DMS79 treated with DMSO at 0.1 percent for 48 hours (cell line): Measurements from ENCODE around the gene HRH3.

Experiments
- DNase-seq: peaks from one replicate; lab custom pipeline; 2025; lab: John Stamatoyannopoulos, UW

HRH3 gene

DNA sequence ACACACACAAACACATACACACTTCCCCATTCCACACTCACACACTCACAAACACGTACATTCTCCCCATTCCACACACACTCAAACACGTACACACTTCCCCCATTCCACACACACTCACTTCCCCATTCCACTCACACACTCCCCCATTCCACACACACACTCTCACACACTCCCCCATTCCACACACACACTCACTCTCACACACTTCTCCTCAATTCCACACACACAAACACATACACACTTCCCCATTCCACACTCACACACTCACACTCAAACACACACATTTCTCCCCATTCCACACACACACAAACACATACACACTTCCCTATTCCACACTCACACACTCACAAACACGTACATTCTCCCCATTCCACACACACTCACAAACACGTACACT lies 9.6 kb upstream of the HRH3 start:
- no peak for DNase-seq

DNA sequence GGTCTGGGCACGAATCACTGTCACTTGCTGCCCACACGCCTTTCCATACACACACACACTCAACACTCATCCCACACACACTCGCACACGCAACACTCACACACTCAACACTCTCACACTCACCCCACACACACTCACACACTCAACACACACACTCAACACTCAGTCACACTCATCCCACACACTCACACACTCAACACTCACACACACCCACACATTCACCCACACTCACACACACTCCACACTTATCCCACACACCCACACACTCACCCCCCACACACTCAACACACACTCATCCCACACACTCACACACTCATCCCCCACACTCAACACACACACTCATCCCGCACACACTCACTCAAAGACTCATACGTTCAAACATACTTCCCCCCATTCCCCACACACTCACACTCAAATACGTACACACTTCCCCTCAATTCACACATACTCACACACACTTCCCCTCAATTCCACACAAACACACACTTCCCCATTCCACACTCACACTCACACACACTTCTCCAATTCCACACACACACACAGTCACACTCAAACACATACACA lies 9.0 kb upstream of the HRH3 start:
- DNase-seq: no peak

DNA sequence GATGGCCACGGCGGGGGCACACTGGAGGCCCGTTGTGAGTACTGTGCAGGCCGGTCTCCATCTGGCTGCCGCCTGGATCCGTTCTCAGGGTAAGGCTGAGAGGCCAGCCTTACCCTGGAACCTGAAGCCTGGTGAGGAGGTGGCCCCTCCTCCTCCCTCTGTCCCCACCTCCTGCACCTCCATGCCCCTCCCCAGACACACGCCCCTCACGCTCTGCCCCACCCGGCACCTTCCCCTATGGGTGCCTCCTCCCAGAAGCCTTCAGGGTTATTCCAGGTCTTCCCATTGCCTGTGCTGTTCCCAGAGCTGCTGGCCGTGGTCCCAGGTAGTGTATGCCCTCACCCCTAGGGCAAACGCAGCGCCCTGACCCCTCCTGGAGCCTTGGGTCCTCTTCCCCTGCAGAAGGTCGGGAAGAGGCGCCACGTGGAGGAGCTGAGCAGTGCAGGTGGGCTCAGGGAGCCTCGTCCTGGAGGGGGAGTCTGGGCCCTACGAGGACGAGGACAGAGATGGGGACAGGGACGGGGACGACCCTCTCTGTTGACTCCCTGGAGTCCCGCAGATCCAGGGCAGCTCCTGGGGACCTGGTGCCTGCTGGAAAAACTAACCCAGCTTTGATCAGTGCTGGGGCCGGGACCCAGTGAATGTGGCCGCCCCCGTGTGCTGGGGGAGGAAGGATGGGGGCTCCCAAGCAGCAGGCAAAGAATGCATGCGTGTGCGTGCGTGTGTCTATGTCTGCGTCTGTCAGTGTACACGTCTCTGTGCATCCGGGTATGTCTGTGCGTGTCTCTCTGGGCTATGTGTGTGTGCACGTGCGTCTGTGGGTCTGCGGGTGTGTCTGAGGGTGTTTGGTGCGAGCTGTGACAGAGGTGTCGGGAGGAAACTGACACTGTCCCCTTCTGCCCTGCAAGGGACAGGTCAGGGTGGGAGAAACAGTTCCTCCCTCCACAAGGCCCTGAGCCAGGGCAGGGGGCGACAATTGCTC lies 8.2 kb upstream of the HRH3 start:
- no peak for DNase-seq

DNA sequence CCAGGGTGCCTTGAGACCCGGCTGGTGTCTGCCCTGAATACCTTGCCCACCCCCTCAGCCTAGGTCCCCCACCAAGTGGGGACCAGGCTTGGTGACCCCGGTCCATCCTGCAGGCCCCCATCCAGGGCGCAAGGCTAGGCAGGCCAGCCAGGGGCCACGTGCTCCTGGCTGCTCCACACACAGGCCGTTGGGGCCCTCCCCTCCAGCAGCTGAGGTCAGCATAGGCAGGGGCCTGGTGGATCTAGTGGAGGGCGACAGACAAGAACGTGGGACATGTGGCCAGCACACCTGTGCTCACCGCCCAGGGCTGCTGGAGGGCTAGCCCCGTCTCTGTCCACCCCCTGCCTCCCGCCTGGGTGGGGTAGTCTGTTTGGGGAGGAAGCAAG lies 7.5 kb upstream of the HRH3 start:
- DNase-seq: no peak

DNA sequence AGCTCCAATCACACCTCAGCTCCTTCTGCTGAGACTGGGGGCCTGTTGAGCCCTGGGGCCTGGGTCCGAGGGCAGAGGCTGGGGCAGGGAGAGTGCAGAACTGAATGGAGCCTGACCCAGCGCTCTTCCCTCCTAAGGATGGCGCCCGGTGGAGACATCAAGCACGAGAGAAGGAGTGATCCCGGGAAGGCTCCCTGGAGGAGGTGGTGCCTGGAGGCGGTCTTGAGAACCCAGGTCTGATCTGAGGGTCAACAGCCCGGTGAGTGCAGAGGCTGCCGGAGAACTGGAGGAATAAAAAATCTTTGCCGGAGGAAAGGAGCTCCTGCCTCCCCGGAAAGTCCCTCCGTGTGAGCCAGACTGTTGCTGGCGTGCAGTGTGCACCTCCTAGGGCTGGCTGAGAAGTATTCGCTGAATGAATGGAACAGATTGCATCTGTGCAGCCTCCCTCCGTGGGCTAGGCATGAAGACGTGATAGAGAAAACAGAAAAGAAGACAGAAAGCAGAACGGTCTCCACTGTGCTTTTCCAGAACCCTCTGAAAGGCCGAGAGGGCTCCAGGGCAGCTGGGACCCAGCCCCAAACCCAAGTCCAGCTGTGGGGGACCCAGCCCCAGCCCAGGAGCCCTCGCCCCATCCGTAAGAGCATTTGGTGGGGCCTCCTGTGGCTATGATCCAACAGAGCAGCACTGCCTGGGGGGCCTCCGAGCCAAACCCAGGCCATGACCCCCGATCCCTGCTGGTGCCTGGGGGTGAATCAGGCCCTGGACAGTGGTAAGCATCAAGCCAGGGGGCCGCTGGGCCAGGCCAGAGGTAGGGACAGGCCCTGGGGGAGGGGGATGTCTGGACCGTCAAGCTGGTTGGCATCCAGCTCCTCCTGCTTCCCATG lies 6.9 kb upstream of the HRH3 start:
- DNase-seq: no peak

DNA sequence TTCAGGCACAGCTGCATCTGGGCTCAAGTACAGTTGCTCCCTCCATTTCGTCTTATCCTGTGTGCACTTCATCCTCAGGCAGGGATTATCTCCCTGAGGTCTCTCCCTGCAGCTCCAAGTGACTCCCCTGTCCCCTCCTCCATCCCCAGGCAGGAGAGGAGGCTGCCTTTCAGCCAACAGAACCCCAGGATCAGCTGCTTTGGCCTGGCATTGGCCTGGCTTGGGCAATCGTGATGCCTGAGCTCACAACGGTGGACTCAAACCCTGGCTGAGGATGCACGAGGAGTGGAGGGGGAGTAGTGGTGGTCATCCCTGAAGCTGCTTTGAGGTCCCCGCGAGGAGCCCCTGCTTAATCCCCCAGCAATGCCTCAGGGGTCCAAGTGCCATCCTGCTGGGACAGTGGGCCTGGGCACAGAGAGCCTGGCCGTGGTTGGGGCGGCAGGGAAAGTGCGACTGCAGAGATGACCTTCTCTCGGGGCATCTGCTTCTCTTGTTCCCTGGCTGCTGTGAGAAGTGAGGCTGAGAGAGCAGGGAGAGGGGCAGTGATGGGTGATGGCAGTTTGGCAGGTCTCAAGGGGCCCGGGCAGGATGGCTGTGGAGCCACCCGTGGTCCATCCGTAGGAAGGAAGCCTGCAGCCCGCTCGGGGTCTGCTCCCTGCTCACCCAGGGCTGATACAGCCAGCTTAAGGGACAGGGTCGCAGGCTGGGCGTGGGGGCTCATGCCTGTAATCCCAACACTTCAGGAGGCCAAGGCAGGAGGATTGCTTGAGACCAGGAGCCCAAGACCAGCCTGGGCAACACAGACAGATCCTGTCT lies 6.0 kb upstream of the HRH3 start:
- no peak for DNase-seq

DNA sequence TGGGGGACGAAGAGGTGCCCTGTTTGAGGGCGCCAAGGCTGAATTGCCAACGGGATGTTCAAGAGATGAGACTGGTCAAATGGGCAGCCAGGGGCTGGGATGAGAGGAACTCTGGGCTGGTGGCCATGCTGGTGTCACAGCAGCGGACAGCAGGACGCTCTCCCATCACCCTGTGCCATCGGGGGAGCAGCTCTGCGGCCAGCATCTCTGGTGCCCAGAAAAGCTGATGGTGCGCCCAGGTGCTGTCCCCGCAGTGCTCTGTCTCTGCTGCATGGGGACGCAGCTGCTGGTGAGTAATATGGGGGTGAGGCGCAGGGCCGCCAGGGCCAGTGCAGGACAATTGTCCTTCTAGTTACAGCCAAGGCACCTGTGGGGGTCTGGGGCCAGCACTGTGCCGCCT lies 4.9 kb upstream of the HRH3 start:
- no peak for DNase-seq

DNA sequence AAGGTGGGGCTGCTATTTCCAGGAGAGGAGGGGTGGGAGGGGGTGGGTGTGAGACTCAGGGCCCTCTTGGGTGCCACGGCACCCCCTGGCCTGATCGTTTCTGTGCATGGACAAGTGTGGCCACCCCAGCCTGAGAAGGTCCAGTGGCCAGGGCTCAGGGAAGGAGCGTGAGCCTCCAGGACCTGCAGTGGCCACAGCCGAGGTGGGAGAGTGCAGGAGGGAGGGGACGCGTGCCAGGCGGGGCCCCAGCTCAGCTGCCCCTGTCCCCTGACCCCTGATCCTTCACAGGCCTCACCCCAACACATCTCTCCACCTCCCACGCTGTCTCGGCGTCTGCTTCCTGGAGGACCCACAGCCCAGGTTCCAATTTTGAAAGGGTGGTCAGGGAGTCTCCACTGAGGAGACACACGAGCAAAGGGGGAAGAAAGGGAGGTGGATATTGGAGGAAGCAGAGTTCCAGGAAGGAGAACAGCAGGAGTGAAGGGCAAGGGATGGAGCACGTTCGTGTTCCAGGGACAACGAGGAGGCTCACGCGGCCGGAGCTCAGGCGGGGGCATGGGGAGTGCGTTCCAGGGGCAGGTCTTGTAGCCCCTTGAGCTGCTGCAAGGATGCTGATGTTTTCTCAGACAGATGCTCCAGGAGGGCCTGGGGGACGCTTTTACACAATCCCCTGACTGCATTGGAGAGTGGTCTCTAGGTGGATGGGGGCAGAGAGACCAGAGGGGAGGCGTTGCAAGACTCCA lies 4.2 kb upstream of the HRH3 start:
- no peak for DNase-seq

DNA sequence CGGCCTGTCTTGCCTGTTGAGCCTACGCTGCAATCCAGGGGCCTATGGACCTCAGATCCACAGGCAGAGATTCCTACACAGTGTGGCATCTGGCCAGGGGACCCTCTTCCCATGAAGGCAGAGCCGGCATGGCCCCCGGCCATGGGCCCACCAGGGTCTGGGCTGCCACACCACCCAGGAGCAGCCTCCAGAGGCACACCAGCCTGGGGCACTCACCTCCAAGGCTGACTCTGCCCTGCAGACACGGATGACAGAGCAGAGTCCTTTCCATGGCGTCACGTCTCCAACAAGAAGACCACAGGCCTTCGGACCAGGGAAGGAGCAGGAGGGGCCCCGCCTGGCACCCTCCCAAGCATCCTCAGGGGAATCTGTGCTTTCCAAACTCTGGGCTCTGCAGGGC lies 3.5 kb upstream of the HRH3 start:
- DNase-seq: no peak

DNA sequence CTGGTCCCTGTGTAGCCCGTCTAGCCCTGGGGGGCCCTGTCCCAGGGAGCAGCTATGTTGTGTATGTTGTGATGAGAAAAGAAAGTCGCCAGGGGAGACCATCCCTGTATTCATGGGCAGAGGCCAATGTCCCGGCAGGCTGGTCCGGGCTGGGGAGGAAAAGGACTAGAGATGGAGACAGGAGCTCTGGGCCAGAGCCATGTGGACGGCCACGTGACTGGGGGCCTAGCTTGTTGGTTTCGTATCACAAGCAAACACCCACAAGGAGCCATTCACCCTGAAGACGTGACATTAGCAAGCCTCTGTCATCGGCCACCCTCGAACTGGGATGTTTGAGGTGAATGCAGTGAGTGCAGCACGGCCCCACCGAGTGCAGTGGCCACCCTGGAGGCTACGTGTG lies 2.9 kb upstream of the HRH3 start:
- no peak for DNase-seq

DNA sequence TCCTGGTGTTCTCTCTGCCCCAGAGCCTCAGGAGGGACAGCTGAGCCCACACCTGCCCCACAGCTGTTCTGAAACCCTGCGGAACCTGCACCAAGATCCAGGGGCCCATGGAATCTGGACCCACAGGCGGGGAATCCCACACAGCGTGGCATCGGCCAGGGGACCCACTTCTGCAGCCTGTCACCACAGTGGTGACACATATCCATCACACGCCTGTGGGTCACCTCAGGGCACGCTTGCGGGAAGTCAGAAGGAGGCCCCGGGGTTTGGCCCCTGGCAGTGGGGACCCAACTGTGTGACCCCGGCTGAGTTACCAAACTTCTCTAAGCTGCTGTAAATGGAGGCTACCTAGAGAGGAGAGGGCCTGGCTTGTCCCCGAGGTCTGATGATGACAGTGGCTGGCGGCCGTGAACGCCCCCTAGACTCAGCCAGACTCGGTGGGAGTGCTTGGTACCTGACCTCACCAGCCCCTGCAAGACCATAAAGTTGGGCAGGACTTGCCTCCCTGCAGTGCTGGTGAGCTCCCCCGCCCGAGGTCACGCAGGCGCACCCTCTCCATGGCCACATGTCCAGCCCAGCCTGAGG lies 2.3 kb upstream of the HRH3 start:
- DNase-seq: no peak

DNA sequence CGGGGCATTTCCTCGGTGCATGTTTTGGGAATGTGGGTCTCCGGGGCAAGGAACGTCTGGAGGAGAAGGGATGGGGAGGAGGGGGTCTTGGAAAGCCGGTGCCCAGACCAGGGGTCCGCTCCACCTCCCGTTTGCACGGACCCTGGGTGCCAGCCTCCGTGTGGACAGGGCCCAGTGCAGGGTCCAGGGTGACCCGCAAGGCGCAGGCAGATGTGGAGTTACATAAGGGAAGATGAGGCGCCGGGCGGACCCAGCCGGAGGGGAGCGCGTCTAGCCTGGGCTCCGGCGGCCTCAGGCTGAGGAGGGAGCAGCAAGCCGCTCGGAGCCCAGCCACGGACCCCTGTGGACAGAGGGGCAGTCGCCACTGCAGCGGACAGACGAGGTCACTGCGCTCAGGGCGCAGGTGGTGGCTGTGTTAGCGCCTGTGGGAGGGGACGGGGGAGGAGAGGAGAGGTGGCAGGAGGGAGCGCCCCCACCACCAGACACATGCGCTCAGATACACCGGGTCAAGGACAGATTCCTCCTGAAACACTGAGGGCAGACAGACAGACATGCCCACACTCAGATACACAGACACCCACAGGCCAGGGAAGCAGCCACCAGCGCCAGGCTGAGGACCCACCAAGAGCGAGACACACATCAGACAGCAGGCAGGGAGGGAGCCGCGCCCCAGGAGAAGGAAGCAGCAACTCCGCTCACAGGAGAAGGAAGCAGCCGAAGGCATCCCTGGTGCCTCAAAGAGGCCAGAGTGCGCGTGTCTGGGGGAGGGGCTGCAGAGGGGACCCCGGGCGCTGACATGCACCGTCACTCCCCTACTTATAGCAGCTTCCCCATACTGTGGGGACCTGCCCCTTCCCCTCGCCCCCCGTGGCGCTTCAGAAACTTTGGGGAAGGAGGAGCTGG lies 839 bp upstream of the HRH3 start:
- DNase-seq: peak; percentile 12

DNA sequence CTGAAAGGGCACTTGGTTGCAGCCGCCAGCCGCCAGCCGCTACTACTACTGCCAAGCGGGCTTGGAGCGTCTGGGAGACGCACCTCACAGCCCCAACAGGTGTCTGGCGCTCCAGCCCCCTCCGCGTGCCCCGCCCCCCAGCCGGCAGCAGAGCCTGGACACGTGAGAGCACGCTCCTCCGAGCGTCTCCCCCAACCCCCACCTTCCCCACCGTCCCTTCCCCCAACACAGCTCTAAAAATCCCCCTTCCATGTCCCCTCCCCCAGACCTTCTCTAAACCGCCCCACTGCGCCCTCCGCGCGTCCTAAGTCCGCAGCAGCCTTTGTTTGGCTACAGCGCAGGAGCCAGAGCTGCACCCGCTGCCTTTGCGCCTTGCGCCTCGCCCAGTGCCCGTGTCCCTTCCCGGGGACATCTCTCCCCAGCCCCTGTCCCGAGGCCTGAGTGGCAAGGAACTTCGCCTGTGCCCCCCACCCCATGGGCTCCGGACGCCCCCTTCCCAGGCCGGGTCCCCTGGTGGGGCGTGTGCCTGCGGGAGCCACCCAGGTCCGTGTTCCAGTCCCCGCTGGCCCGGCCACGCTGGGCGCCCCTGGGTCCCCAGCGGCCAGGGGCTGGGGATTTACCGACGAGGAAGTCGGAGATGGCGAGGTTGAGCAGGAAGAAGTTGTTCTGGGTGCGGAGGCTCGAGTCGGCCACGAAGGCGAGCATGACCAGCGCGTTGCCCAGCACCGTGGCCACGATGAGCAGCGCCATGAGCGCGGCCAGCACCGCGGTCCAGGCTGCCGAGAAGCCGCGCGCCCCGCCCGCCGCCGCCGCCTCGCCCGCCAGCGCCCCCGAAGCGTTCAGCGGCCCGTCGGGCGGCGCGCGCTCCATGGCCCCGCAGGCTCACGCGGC lies 732 bp downstream of the HRH3 start:
- peak; percentile 46 for DNase-seq

DNA sequence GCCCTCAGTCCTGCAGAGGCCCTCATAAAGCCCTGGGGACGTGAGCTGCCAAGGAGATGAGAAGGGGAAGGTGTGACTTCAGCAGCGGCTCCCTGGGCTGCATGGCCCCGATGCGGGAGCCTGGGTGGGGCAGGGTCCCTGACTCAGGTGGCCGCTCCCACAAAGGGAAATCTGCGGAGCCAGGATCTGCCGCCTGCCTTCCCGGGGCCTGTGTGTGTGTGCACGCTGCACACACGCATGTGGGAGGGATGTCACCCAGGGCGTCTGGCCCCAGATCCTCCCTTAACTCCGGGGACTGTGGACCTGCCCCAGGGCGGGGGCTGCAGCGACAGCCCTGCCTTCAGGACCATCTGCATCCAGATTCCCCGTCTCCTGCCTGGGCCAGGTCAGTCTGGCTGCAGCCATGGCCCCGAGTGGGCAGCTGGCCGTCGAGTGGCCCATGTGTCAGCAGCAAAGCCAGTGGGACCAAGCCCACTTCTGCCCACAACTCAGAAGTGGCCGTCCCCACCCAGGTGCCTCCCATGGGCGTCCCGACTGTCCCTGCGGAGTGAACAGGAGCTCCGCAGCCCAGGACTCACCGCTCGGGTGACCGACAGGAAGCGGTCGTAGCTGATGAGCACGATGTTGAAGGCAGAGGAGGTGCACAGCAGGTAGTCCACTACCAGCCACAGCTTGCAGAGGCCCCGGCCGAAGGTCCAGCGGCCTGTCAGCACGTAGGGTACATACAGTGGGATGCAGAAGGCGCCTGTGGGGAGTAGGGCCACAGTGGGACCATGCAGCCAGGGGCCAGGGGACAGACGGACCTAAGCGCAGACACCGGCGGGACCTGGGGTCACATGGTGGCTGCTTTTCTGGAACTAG lies 1.9 kb downstream of the HRH3 start:
- DNase-seq: no peak

DNA sequence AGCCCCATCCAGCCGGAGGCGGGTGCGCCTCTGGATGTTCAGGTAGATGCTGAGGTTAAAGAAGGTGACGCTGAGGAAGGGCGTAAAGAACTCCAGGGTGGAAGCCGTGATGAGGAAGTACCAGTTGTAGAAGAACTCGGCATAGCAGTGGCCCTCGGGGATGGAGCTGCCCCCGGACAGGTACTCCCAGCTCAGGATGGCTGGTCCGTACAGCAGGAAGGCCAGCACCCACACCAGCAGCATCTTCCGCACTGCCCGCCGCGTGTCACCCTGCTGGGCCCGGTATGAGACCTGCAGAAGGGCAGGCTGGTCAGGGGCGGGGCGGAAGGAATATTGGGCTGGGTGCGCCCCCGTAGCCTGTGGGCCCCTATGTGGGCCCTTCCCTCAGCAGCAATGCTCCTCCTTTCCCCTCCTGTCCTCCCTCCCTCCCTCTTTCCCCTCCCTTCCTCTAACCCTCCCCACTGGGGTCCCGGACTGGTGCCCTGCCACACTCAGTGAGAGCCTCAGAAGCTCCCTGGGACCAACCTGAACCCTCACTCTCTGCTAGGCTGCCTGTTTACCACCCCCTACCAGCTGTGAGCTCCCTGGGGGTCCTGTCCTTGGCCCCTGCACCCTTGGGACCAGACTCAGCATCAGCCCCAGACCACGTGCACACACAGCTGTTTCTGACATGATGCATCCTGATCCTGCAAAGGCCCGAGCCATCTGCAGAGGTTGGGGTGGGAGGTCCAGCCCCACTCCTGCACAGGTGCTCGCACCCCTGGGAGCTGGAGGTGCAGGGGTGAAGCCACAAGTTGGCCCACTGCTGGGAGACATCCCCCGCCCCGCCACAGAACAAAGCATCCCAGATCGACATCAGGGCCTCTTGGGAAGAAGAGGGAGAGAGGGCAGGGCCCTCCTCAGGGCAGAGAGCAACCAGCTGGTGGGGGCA lies 3.2 kb downstream of the HRH3 start:
- DNase-seq: no peak

DNA sequence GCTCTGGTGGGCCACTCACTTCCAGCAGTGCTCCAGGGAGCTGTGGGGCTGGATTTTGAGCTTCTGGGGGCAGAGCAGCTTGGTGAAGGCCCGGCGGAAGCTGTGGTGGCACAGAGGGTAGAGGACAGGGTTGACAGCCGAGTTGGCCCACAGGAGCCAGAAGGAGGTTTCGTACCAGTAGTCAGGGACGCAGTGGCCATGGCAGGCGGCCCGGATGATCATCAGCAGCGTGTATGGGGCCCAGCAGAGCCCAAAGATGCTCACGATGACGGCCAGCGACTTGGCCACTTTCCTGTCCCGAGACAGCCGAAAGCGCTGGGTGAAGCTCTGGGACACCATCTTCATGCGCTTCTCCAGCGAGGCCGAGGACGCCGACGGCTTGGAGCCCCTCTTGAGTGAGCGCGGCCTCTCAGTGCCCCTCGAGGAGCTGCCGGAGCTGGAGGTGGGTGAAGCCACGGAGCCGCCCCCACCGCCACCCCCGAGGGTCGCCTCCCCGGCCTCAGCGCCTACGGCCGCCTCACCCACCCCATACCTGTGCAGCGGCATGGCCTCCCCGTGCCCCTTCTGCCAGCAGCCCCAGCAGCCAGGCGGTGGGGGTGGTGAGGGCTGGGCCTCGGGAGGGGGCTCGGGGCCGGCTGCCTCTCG lies 4.0 kb downstream of the HRH3 start:
- no peak for DNase-seq
